ENCODE data around the gene GRAMD1A.

The GRAMD1A gene

DNA sequence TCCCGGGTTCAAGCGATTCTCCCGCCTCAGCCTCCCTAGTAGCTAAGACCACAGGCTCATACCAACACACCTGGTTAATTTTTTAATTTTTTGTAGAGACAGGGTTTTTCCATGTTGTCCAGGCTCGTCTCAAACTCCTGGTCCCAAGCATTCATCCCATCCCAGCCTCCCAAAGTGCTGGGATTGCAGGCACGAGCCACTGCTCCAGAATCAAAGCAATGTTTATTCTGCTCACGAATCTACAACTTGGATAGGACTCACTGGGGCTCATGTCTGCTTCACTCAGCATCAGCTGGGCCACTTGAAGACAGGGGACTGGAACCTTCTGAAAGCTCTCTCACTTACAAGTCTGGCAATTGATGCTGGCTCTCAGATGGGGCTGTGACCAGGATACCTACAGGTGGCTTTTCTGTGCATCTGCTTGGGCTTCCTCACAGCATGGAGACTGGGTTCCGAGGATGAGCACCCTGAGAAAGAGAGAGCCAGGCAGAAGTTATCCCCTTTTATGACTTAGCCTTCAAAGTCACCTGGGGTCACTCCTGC lies 27.9 kb upstream of the GRAMD1A start:
- no peak for DNase-seq (ENCODE audit: extremely low read depth, low read depth)
- TF ChIP-seq, protein P1, sequence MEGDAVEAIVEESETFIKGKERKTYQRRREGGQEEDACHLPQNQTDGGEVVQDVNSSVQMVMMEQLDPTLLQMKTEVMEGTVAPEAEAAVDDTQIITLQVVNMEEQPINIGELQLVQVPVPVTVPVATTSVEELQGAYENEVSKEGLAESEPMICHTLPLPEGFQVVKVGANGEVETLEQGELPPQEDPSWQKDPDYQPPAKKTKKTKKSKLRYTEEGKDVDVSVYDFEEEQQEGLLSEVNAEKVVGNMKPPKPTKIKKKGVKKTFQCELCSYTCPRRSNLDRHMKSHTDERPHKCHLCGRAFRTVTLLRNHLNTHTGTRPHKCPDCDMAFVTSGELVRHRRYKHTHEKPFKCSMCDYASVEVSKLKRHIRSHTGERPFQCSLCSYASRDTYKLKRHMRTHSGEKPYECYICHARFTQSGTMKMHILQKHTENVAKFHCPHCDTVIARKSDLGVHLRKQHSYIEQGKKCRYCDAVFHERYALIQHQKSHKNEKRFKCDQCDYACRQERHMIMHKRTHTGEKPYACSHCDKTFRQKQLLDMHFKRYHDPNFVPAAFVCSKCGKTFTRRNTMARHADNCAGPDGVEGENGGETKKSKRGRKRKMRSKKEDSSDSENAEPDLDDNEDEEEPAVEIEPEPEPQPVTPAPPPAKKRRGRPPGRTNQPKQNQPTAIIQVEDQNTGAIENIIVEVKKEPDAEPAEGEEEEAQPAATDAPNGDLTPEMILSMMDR (IDR thresholded peaks at IDR 0.05; ENCODE audit: low read depth, low read length) = no peak

GRCh38 chr19:34974646-34975045 lies 25.5 kb upstream of the GRAMD1A start:
- no peak for DNase-seq (ENCODE audit: extremely low read depth, low read depth)
- TF ChIP-seq, protein P1 (IDR thresholded peaks at IDR 0.05; ENCODE audit: low read depth, low read length) = no peak

- TF ChIP-seq, protein P1 (IDR thresholded peaks at IDR 0.05; ENCODE audit: low read depth, low read length) = no peak
- DNase-seq (ENCODE audit: extremely low read depth, low read depth) = no peak
These were observed 25.1 kb upstream of the GRAMD1A start for GRCh38 chr19:34975056-34975455.

- TF ChIP-seq, protein P1 (IDR thresholded peaks at IDR 0.05; ENCODE audit: low read depth, low read length) = no peak
- no peak for DNase-seq (ENCODE audit: extremely low read depth, low read depth)
These were observed 23.5 kb upstream of the GRAMD1A start for GRCh38 chr19:34976611-34977010.

GRCh38 chr19:34979819-34980640 lies 20.1 kb upstream of the GRAMD1A start:
- TF ChIP-seq, protein P1 (IDR thresholded peaks at IDR 0.05; ENCODE audit: low read depth, low read length) = no peak

GRCh38 chr19:34982275-34982674 lies 17.8 kb upstream of the GRAMD1A start:
- TF ChIP-seq, protein P1 (IDR thresholded peaks at IDR 0.05; ENCODE audit: low read depth, low read length) = no peak
- no peak for DNase-seq (ENCODE audit: extremely low read depth, low read depth)

More at GRCh38 chr19:34979819-34980640, 20.1 kb upstream of the GRAMD1A start:
- no peak for DNase-seq (ENCODE audit: extremely low read depth, low read depth)

DNA sequence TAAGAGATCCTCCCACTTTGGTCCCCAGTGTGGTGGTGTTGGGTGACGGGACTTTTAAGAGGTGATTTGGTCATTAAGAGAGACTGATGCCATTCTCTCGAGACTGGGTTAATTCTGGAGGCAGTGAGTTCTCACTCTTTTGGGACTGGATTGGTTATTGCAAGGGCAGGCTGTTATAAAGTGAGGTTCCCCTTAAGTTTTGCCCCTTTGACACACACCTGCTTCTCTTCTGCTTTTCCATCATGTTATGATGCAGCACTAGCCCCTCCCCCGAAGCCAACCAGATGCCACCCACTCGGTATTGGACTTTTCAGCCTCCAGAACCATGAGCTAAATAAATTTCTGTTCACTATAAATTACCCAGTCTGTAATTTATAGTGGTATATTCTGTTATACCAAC lies 16.3 kb upstream of the GRAMD1A start:
- TF ChIP-seq, protein P1 (IDR thresholded peaks at IDR 0.05; ENCODE audit: low read depth, low read length) = no peak
- DNase-seq (ENCODE audit: extremely low read depth, low read depth) = no peak

All from AG09319 (cell line).